HepG2 (cell line): Measurements from ENCODE around the gene RNF5. TPM values are rescaled to one million over a fixed set of nuclear protein-coding genes. Genes with fewer than 3 reads are reported as not detected.
A peak's percentile ranks its signal among the peaks of the same experiment; 100 is the strongest.

Experiments used
- FOXK1 ChIP-seq: sonication (generic); formaldehyde crosslinking; IDR thresholded peaks from 2 replicates; pipeline ENCODE4 v1.4.0; 2020; ENCODE audit warnings: low read depth, missing genetic modification reagents, borderline replicate concordance
- HOXA7 ChIP-seq: sonication (generic); formaldehyde crosslinking; IDR thresholded peaks from 2 replicates; pipeline ENCODE4 v1.8.1; 2022; ENCODE audit warnings: mild to moderate bottlenecking, missing genetic modification reagents, moderate library complexity
- IRF2 ChIP-seq: IDR thresholded peaks from 2 replicates; pipeline ENCODE4 v1.6.1; 2018; ENCODE audit warnings: missing genetic modification reagents, missing compliant biosample characterization
- JUNB ChIP-seq: sonication (generic); formaldehyde crosslinking; IDR thresholded peaks from 2 replicates; pipeline ENCODE4 v1.8.0; 2022; ENCODE audit warnings: missing genetic modification reagents, mild to moderate bottlenecking, borderline replicate concordance
- KLF15 ChIP-seq: sonication (generic); formaldehyde crosslinking; IDR thresholded peaks from 2 replicates; pipeline ENCODE4 v1.8.1; 2023; ENCODE audit warnings: borderline replicate concordance, mild to moderate bottlenecking, inconsistent platforms, missing genetic modification reagents, mixed read lengths
- MTA3 ChIP-seq: sonication (generic); formaldehyde crosslinking; IDR thresholded peaks from 2 replicates; pipeline ENCODE4 v1.4.0; 2020; ENCODE audit warnings: missing genetic modification reagents
- NR2F6 ChIP-seq, 2 experiments: IDR thresholded peaks; 2 replicates each; pipeline ENCODE4 v1.6.1; 2016; ENCODE audit warnings: antibody characterized with exemption in 1 of 2, mild to moderate bottlenecking in 1 of 2
- RFX3 ChIP-seq: IDR thresholded peaks from 2 replicates; pipeline ENCODE4 v1.6.1; 2016; ENCODE audit warnings: missing biosample characterization, missing genetic modification reagents
- RFXANK ChIP-seq: IDR thresholded peaks from 2 replicates; pipeline ENCODE4 v1.6.1; 2016
- SKIL ChIP-seq: sonication (generic); formaldehyde crosslinking; IDR thresholded peaks from 2 replicates; pipeline ENCODE4 v1.8.0; 2022; ENCODE audit warnings: missing genetic modification reagents, mild to moderate bottlenecking, moderate library complexity, borderline replicate concordance
- TBP ChIP-seq: sonication (generic); formaldehyde crosslinking; IDR thresholded peaks from 2 replicates; pipeline ENCODE4 v1.5.0; 2020; ENCODE audit warnings: missing genetic modification reagents
- TBX3 ChIP-seq: fragments of 450-650 bp; IDR thresholded peaks from 2 replicates; pipeline ENCODE4 v1.6.1; 2017; ENCODE audit warnings: antibody characterized with exemption, mild to moderate bottlenecking, inconsistent platforms, borderline replicate concordance
- ZIK1 ChIP-seq: sonication (generic); formaldehyde crosslinking; IDR thresholded peaks from 2 replicates; pipeline ENCODE4 v1.5.0; 2020; ENCODE audit warnings: mild to moderate bottlenecking, low read depth, missing genetic modification reagents, borderline replicate concordance
- ZNF318 ChIP-seq: sonication (generic); formaldehyde crosslinking; IDR thresholded peaks from 2 replicates; pipeline ENCODE4 v1.4.0; 2020; ENCODE audit warnings: mild to moderate bottlenecking, missing genetic modification reagents
- ZNF335 ChIP-seq: sonication (generic); formaldehyde crosslinking; IDR thresholded peaks from 2 replicates; pipeline ENCODE4 v1.4.0; 2020; ENCODE audit warnings: missing genetic modification reagents
- ZNF441 ChIP-seq: sonication (generic); formaldehyde crosslinking; IDR thresholded peaks from 2 replicates; pipeline ENCODE4 v1.7.0; 2021; ENCODE audit warnings: missing genetic modification reagents, borderline replicate concordance
- ZNF530 ChIP-seq: sonication (generic); formaldehyde crosslinking; IDR thresholded peaks from 2 replicates; pipeline ENCODE4 v1.5.0; 2020; ENCODE audit warnings: low read depth, mild to moderate bottlenecking, missing genetic modification reagents
- ZNF556 ChIP-seq: sonication (generic); formaldehyde crosslinking; IDR thresholded peaks from 2 replicates; pipeline ENCODE4 v1.4.0; 2020; ENCODE audit warnings: mild to moderate bottlenecking, missing genetic modification reagents, borderline replicate concordance
- ZNF747 ChIP-seq: sonication (generic); formaldehyde crosslinking; IDR thresholded peaks from 2 replicates; pipeline ENCODE4 v1.8.1; 2023; ENCODE audit warnings: missing genetic modification reagents, mild to moderate bottlenecking, borderline replicate concordance
- polyA plus RNA-seq, 8 experiments: library from polyadenylated mRNA; depleted of rRNA in 3 of 8; stranded (reverse) in 7 of 8; unstranded in 1 of 8; fragments of >200 nt; fragmentation: Illumina TruSeq in 4 of 8; extraction: Trizol in 4 of 8; gene quantifications; 2 replicates each; pipeline versions ENCODE4 v1.2.1 to v1.2.3, GENCODE V29; 2011 to 2016; ENCODE audit warnings: low read depth in 4 of 8, missing spikeins in 1 of 8, mixed read lengths in 1 of 8; ENCODE audit not compliant: insufficient read depth in 1 of 8
- total RNA-seq, 5 experiments: library from RNA; depleted of rRNA; stranded (reverse); fragments of >200 nt; fragmentation: Illumina TruSeq; extraction: Trizol; gene quantifications; 2 replicates each; pipeline ENCODE4 v1.2.3, GENCODE V29; 2016; ENCODE audit warnings: low read depth in 1 of 5
- TF ChIP-seq, protein P1 (sequence below): sonication (generic); formaldehyde crosslinking; IDR thresholded peaks from 2 replicates; pipeline ENCODE4 v1.8.1; 2023; ENCODE audit warnings: mild to moderate bottlenecking, missing genetic modification reagents

RNF5 gene
- total and polyA plus RNA-seq, 2 of the 13 experiments (the other 11 are each of a cell fraction or from before 2014, with no cell fraction given): 98.0 to 131 TPM

DNA sequence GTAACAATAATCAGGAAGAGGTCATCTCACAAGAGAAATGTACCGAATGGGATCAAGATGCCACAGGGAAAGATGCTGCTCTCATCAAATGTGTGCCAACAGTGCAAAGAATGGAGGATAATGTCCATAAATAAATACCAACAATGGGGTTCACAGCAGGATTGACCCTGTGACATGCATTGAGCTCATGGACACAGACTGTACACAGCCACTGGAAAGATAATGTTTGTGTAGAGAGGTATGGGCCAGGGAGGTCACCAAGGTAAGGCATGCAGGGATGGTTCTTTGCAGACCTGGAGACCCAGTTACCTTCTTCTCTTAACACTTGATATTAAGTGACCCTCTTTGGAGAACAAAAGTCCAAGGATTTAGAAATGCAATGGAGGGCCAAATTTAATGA lies 3.8 kb upstream of the RNF5 start (continued):
- TF ChIP-seq IRF2 (CRISPR knock-in tag): no peak
- TF ChIP-seq JUNB (CRISPR knock-in tag): no peak
- no peak for TF ChIP-seq RFXANK (CRISPR knock-in tag)
- no peak for TF ChIP-seq SKIL (CRISPR knock-in tag)
- TF ChIP-seq ZNF556 (CRISPR knock-in tag): no peak
- TF ChIP-seq HOXA7 (CRISPR knock-in tag): no peak
- no peak for TF ChIP-seq ZNF747 (CRISPR knock-in tag)
- no peak for TF ChIP-seq ZNF530 (CRISPR knock-in tag)
- no peak for TF ChIP-seq TBP (CRISPR knock-in tag)
- TF ChIP-seq FOXK1: no peak
- TF ChIP-seq NR2F6 (IDR thresholded peaks at IDR 0.05): peak; percentile 33; the same call in 1 of the 2 replicates
- TF ChIP-seq NR2F6 (CRISPR knock-in tag; IDR thresholded peaks at IDR 0.05): peak; percentile 38; the same call in 1 of the 2 replicates
- TF ChIP-seq, protein P1, sequence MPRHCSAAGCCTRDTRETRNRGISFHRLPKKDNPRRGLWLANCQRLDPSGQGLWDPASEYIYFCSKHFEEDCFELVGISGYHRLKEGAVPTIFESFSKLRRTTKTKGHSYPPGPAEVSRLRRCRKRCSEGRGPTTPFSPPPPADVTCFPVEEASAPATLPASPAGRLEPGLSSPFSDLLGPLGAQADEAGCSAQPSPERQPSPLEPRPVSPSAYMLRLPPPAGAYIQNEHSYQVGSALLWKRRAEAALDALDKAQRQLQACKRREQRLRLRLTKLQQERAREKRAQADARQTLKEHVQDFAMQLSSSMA (CRISPR knock-in tag): no peak
- no peak for TF ChIP-seq ZNF318 (CRISPR knock-in tag)
- no peak for TF ChIP-seq RFX3 (CRISPR knock-in tag)
- TF ChIP-seq ZIK1: no peak
- no peak for TF ChIP-seq TBX3
- TF ChIP-seq MTA3 (CRISPR knock-in tag): no peak
- no peak for TF ChIP-seq ZNF335 (CRISPR knock-in tag)
- TF ChIP-seq KLF15 (CRISPR knock-in tag): no peak
- no peak for TF ChIP-seq ZNF441 (CRISPR knock-in tag)
